HG02970 (cell line): ENCODE measurements around the gene MLF2.
A peak's percentile ranks its signal among the peaks of the same experiment; 100 is the strongest.

Source experiments
- ATAC-seq: cut with Tn5 transposase; IDR thresholded peaks from one replicate; pipeline ENCODE4 v1.9.1; 2021; ENCODE audit warnings: mild to moderate bottlenecking, moderate library complexity, moderate number of reproducible peaks; ENCODE audit not compliant: unreplicated experiment, low FRiP score

Gene MLF2

GRCh38 chr12:6778574-6779550, 25.9 kb upstream of the MLF2 start:
- ATAC-seq: peak; percentile 66

DNA sequence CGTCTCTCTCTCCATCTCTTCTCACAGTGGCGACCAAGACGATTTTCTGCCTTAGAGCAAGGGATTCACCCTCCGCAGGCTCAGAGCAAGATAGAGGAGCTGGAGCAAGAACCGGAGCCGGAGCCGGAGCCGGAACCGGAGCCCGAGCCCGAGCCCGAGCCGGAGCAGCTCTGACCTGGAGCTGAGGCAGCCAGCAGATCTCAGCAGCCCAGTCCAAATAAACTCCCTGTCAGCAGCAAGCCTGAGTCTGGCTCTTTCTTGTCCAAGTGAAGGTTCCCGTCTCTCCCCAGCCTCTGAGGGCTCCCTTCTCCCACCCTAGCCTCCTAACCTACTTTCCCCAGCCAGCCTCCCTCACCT, 25.3 kb upstream of the MLF2 start:
- no peak for ATAC-seq

DNA sequence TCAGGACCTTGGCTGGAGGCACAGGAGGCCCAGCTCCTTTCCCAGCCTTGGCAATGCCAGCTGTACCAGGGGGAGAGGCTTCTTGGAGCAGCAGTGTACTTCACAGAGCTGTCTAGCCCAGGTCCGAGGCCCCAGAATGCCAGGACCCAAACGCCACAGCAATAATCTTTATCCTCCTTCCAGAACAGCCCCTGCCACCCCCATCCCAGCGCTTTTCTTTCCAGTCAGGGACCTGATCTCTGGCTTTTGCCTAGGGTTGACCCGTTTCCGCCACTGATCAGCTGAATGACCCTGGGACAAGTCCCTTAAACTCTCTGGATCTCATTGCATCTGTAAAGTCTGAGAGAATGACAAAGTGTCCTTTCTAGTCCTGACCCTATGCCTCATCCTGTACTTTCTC, 24.4 kb upstream of the MLF2 start:
- ATAC-seq: no peak

- no peak for ATAC-seq
Measured at GRCh38 chr12:6775185-6776174, 22.5 kb upstream of the MLF2 start.

- ATAC-seq: no peak
Measured at GRCh38 chr12:6774499-6775062, 21.6 kb upstream of the MLF2 start.

DNA sequence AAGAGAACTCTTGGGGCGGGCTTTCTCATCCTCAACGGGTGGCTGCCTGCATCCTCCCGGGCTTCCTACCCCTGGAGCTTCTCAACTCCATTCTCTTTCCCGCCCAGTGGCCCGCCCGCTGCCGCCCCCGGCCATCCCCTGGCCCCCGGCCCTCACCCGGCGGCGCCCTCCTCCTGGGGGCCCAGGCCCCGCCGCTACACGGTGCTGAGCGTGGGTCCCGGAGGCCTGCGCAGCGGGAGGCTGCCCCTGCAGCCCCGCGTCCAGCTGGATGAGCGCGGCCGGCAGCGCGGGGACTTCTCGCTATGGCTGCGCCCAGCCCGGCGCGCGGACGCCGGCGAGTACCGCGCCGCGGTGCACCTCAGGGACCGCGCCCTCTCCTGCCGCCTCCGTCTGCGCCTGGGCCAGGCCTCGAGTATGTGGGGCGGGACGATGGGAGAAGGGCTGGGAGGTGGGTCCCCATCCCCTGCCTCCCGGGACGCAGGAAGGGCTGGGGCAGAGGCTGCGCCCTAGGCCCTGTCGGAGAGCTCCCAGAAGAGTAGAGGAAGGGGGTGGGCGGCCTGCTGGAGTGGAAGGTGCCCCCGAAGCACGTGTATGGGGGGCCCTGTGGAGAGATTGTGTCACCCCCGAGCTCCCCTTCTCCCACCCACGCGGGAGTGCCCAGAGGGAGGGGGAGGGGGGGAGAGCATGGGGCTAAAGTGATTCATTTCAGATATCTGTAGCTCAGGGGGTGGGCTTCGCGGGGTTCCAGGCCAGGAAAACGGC, 20.8 kb upstream of the MLF2 start:
- ATAC-seq: no peak

GRCh38 chr12:6772726-6773589, 20.0 kb upstream of the MLF2 start:
- ATAC-seq: no peak

- no peak for ATAC-seq
Measured at GRCh38 chr12:6772331-6772695, 19.4 kb upstream of the MLF2 start, which contains the start of gene LAG3. Gene LAG3, plus strand, starts transcription at chr12:6772520. Its CDS starts 333 bp downstream, at chr12:6772853.

- no peak for ATAC-seq
Measured at GRCh38 chr12:6771509-6772330, 18.8 kb upstream of the MLF2 start.

DNA sequence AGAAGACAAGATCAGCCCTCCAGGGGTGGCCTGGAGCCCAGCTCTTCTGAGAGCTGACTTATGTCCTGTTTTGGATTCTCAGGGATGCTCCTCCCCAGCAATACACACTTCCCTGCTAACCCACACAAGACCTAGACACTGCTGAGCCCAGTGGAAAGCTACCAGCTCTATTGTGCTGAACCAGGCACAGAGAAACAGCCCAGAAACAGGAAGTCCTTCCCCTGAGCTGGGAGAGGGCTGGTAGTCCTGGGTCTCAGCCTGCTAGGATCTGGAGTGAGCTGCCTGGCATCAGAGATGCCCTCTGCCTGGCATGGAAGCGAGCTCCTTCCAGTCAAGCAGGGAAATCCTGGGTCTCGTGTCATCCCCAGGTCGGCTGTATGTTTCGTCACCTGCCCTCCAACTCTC, 18.2 kb upstream of the MLF2 start:
- no peak for ATAC-seq

DNA sequence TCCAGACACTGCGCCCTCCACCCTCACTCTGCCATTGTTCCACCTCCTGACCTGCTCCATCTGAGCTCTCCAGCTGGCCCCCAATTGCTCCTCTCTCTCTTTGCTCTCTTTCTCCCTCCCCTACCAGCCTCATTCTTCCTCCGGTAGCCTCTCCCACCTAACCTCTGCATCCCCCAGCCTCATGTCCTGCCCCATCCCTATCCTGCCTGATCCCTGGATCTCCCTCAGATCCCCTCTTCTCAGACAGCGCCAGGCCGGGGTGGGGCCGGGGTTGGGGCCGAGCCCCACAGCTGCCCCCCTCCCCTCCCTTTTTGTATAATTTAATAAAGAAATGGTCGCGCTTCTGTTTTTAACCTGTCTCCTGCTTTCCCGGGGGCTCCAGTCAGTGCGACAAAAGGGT, 17.7 kb upstream of the MLF2 start:
- no peak for ATAC-seq

DNA sequence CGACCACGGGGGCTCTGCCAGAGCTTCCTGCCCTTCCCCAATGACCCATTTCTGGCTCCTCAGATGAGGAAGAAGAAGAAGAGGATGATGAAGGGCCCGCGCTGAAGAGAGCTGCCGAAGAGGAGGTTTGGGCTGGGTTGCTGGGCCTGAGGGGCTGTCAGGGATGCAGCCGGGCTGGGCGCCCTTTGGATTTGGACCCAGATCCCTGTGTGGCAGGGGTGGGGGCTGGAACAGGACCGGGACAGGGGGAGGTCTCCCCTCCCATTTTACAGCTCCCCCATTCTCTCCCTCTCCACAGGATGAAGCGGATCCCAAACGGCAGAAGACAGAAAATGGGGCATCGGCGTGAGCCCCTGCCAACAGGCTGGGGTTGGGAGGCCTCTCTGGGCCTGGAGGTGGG, 17.2 kb upstream of the MLF2 start:
- ATAC-seq: no peak

GRCh38 chr12:6769666-6770065, 16.7 kb upstream of the MLF2 start:
- ATAC-seq: no peak

DNA sequence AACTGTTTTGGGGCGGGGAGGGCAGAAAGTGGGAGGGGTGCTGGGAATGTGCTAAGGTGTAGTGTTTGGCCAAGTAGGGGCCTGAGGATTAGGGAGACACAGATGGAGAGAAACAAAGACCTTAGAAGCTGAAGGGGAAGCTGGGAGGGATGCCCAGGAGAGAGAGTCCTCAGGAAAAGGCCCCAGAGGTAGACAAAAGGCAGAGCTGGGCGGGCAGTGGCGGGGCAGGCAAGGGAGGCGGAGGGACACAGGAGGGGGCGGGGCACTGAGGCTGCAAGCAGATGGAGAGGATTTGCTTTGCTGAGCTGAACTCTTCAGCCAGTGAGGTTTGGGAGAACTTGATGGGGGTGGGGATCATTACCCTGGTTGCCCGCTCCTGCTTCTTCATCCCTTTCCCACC, 16.0 kb upstream of the MLF2 start:
- ATAC-seq: no peak

- ATAC-seq: no peak
Measured at GRCh38 chr12:6768437-6768914, 15.5 kb upstream of the MLF2 start.

DNA sequence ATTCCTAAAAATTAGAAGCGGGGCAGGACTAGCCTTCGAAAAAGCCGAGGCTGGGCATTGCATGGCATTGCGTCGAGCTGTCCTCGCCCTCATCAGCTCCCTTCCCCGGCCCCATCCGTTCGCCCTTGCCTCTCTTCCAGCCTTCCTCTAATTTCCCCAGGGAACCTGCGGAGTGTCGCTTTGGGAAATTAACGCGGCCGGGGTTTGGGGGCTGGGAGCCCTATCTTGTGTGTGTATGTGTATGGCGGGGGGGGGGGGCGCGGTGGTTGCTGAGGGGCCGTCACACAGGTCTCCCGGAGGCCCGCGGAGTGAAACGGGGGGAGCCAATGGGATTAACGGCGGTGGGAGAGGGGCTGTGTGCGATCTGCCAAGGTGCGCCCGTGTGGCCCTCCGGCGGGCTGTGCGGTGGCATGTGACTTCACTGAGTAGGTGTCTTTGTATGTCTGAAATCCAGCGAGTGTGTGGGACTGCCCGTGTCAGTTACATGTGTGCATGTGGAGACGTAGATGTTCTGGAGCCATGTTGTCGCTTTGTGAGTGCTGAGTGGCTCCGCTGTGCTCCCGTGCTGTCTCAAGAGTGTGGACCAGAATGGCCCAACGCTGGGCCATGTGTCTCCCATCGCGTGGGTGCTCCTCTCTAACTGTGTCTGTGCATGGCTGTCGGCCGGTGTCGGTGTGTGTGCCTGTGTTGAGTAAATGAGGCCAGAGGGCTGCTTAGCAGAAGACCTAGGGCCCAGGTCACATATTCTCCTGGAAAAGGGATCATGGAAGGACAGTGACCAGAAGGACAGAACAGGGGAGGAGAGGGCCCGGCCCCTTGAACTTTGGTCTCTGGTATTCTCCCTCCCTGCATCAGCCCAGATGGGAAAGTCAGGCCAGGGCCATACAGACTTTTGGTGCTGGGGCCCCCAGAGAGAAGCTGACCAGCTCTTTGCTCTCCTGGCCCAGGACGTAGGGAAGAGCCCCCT, 14.7 kb upstream of the MLF2 start:
- no peak for ATAC-seq
